Measurements from ENCODE around the gene MARK2.
"Not testable (repeated sequence)": the region's sequence is repeated elsewhere in the genome, so short reads cannot be mapped to it uniquely, and the experiment has no call there.

The MARK2 gene

DNA sequence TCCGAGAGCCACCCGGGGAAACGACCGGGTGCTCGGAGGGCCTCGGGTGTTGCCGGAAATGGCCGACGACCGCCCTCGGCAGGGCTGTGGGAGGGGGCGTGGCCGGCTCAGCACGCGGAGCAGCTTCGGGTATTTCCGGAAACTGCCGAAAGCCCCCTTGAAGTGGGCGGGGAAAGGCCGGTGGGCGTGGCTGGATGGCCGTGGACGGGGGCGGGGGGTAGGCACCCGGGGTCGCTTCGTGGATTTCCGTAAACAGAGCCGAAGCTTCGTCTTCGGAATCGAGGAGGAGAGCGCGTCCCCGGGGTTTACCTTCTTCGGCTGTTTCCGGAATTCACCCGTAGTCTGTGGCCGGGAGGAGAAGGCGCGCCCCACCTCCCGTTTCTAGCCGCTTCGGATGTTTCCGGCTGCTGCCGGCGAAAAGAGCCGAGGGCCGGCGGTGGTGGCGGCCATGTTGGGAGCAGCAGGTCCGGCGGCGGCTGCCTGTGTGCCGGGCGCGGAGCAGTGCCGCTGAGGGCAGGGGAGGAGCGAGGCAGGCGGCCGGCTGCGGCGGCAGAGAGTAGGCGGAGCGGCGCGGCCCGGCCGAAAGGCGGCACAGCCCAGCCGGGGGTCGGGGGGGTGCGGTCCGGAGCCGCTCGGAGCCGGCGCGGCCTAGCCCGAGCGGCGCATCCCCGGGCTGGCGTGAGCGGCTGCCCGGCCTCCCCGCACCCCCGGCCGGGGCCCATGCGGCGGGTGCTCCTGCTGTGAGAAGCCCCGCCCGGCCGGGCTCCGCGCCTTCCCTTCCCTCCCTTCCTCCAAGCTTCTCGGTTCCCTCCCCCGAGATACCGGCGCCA, at the start of gene MARK2:
MARK2 (plus strand) TSS at position 433 of the 830 bp plus-strand sequence; CDS start at position 830, 397 bp downstream.
- DNase-seq = peak; percentile 100

DNA sequence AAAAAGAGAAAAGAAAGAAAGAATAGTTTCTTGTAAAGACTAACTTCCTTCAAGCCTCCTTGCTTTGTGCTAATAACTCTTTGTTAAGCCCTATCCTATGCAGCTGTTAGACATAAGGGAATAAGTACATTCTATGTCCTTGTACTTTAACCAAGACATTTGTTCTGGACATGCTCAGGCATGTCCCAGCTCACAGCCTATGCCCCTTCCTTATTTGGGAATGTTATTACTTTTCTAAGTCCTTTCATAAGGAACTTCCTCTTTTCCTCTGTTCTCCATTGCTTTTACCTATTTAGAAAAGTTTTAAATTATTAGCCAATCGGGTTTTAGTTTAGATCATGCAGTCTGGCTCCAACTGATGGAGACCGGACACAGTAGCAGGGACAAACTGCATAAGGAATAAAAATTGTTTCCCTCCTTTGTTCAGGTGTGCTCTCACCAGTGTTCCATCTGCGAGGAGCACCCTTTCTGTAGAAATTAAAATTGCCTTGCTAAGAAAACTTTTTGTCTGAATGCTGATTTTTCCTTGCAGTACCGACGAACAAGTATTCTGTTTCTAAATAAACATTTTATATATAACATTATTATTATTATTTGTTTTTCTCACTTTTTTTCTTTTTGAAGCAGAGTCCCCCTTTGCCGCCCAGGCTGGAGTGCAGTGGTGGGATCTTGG, 47.3 kb upstream of the MARK2 start:
- no peak for DNase-seq

DNA sequence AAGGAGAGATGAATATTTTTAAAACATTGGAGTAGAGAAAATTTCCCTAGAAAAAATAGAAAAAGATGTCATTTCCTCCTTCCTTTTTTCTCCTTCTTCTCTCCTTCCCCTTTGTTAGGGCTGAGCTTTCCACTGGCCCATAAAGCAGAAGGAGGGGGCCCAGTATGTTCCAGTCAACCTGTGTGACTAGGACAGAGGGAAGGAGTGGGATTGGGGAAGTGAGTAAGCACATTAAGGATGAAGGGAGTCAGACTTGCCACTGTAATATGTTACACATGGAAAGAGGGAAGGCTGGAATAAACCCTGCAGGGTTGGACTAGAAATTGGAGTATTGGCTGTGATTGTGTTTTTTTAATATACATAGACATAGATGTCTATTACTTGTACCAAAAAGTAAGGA, 45.7 kb upstream of the MARK2 start:
- no peak for DNase-seq

DNA sequence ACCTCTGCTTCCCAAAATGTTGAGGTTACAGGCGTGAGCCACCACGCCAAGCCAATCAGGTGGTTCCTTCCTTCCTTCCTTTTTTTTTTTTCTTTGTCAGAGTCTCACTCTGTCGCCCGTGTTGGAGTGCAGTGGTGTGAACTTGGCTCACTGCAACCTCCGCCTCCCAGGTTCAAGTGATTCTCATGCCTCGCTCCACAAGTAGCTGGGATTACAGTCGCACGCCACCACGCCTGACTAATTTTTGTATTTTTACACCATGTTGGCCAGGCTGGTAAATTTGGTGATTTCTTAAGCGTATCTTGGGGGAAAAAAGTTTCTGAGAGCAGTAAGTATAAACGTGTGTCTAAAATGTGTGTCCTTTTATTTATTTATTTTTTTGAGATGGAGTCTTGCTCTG, 43.8 kb upstream of the MARK2 start:
- DNase-seq = no peak

DNA sequence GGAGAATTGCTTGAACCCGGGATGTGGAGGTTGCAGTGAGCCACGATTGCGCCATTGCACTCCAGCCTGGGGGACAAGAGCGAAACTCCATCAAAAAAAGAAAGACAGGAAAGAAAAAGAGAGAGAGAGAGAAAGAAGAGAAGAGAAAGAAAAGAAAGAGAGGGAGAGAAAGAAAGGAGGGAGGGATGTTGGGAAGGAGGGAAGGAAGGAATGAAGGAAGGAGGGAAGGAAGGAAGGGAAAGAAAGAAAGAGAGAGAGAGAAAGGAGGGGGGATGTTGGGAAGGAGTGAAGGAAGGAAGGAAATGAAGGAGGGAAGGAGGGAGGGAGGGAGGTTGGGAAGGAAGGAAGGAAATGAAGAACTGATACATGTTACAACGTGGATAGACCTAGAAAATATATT, 38.0 kb upstream of the MARK2 start:
- no peak for DNase-seq

DNA sequence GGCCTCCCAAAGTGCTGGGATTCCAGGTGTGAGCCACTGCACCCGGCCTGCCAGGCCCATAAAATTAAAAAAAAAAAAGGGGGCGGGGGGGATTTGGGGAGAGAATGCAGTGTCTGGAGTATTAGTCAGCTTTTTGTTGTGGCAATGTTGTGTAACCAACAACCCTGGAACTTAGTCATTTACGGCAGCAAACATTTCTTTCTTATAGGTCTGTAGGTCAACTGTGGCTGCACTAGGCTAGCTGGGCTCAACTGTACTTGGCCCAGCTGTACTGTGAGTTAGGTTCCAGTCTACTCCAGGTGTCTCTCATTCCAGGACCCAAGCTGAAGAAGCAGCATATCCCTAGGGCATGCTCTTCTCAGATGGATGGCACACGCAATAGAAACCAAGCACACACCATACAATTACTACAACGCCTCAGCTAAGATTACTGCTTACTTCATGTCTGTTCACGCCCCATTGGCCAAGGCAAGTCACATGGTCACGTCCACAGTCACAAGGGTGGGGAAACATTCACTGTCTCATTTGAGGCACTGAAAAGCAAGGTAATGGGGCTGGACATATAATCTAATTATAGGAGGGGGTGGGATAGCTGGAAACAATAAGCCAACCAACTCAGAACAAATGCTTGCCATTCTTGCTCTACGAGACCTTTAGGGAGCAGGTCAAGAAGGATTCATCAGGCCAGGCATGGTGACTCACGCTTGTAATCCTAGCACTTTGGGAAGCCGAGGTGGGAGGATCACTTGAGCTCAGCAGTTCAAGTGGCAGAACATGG, 36.1 kb upstream of the MARK2 start:
- no peak for DNase-seq

DNA sequence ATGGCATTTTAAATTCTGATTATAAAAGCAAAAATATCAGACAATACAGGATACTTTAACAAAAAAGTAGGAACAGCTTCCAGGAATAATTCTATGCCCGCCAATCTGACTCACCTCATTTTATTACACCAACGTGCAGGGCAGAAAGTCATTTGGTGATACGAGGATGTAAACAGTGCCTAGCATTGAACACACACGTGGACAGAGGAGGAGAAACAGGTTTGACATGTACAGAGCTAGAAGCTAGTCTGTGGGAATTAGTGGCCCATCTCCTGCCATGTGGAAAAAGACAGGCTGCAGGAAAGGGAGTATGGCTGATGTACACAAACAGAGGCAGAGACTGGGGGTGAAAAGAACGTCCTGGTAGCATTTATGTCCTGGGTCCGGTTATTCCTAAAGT, 34.7 kb upstream of the MARK2 start:
- no peak for DNase-seq

DNA sequence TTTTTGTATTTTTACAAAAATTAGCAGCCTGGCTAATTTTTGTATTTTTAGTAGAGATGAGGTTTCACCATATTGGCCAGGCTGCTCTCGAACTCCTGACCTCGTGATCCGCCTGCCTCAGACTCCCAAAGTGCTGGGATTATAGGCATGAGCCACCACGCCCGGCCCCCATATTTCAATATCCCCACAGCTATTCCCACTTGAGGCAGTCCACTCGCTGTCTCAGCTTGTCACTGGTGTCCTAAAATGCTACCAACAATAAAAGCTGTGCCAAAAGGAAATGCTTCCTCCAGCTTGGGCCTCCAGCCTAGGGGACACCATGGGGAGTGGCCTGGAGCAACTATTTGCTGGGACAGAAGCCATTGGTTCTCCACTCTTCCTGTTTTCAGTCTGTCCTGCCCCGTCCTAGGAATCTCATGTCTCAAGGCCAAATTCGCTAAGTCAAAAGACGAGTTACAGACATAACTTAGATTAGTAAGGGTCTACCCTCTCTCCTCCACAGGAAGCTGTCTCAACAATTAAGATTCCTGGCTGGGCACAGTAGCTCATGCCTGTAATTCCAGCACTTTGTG, 33.0 kb upstream of the MARK2 start:
- no peak for DNase-seq

DNA sequence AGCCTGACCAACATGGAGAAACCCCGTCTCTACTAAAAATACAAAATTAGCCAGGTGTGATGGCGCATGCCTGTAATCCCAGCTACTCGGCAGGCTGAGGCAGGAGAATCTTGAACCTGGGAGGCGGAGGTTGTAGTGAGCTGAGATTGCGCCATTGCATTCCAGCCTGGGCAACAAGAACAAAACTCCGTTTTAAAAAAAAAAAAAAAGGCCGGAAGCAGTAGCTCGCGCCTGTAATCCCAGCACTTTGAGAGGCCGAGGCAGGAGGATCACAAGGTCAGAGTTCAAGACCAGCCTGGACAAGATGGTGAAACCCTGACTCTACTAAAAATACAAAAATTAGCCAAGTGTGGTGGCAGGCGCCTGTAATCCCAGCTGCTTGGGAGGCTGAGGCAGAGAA, 28.5 kb upstream of the MARK2 start:
- DNase-seq = not testable (repeated sequence)

DNA sequence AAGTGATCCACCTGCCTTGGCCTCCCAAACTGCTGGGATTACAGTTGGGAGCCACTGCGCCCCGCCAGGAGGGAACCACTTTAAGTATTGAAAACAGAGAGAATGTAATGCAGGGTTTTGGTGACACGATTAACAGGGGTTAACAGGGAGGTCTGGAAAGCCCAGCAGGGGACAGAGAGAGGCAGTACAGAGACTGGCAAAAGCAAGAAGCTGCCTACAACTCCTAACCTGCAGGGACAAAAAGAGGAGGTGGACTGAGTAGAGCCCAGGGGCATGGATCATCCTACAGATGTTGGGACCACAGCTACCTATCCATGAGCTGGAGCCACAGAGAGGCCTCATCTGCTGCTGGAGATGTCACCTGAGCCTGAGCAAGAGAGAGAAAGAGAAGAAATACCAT, 27.4 kb upstream of the MARK2 start:
- DNase-seq = no peak

DNA sequence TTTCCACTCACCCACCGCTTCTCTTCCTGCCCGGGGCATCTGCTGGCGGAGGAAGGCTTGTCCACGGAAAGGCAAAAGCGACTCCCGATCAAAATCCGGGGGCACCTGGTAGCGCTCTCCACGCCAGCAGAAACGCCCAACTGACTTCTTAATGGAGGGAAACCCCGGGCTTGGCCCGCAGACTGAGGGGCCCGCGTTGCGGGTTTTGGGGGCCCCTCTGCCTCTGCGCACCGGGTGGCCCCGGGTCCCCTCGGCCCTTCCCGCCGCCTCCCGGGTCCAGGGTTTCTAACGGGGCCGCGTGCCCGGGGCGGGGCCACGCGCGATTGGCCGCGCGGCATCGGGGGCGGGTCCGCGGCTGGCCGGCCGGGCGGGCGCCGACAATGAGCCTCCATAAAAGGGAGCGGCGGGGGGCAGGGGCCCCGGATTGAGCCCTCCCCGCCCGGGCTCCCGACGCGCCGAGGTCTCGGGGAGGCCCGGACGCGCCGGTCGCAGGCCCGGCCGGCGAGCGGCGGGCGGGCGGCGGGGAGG, 25.8 kb upstream of the MARK2 start, which contains the start of gene SPINDOC:
SPINDOC (plus strand) TSS at position 422 of the 528 bp plus-strand sequence. CDS start 231 bp downstream, outside the sequence.
- peak; percentile 82 for DNase-seq

DNA sequence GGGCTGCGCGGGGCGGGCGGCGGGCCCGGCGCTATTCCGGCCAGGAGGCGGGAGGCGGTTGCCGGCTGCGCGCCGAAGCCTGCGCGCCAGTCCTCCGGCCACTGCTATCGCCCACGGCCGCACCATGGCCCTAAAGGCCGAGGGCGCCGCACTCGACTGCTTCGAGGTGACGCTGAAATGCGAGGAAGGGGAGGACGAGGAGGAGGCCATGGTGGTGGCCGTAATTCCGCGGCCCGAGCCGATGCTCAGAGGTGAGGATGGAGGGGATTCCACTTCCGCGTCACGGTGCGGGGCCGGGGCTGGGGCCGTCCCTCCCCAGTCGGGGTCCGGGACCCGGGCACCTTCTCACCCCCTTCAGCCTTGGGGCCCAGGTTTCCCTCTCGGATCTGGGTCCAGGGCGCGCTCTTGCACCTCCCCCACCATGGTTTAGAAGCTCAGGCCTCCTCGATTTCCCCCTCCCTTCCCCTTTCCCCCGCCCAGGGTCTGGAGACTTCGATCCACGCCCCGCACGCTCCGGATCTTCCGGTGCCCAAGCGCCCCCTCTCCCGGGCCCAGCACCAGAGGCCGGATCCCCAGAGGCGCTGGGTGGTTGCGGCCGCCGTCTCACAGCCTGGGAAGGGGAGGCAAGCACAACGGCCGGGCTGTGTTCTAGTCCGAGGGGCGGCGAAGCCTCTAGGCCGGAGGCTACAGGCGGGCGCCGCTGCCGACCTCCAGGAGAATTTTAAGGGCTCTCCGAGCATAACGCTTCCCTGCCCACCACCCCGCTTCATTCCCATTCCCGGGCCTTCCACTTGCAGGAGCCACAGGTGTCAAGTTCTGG, 25.1 kb upstream of the MARK2 start:
- DNase-seq = peak; percentile 63

DNA sequence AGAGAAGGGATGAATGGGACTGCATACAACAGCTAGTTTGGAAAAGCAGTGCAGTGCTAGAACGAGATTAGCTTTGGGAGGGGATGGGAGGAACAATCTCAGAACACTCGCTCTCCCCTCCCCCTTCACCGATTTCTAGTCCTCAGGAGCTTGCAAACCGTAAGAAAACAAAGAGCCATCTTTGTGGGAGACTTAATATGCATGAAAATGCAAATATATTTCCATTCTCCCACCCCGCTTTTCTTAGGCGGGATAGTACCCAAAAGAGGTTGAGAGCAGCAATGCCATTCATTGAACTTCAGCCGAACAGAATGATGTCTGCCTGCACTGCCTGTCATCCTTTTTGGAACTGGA, 24.6 kb upstream of the MARK2 start:
- no peak for DNase-seq

DNA sequence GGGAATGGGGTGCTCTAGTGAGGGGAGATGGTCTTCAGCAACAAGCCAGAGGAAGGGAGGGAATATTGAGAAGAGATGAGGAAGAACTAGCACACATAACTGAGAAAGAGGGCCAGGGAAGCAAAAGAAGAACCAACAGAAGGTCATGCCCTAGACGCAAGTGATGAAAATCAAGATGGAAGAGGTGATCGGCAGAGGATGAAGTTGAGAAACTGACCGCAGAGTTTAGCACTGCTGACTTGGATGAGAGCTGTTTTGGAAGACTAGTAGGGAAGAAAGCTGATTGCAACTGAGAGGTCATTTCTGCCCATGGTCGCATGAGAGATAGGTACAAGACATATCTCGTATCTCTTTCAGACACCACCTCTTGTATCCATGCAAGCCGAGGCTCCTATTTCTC, 22.7 kb upstream of the MARK2 start:
- DNase-seq = no peak

DNA sequence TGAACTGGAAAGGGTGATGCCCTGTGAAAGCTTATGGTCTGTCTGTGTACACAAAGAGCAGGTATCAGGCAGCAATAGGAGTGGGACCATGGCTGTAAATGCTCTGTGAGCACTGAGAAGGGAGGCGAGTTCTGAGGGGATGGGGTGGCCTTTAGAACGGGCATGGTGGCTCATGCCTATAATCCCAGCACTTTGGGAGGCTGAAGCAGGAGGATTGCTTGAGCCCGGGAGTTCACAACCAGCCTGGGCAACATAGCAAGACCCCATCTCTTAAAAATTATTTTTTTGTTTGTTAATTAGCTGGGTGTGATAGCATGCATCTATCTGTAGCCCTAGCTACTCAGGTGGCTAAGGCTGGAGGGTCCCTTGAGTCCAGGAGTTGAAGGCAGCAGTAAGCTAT, 22.2 kb upstream of the MARK2 start:
- no peak for DNase-seq

DNA sequence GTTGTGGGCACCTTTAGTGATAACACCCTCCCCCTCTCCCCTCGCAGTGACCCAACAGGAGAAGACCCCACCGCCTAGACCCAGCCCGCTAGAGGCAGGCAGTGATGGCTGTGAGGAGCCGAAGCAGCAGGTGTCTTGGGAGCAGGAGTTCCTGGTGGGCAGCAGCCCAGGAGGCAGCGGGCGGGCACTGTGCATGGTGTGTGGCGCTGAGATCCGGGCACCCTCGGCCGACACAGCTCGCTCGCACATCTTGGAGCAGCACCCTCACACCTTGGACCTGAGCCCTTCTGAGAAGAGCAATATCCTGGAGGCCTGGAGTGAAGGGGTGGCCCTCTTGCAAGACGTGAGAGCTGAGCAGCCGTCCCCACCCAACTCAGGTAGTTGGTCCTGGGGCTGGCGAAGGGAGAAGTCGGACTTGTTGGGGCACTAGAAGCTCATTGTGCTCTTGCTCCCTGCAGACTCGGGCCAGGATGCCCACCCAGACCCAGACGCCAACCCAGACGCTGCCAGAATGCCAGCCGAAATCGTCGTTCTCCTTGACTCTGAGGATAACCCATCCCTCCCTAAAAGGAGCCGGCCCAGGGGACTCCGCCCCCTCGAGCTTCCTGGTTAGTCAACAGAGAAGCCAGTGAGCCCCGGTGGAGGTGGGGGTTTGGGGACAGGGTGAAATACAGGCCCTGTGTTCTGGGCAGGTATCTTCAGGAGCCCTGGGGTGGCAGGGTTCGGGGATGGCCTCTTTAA, 21.0 kb upstream of the MARK2 start:
- no peak for DNase-seq

DNA sequence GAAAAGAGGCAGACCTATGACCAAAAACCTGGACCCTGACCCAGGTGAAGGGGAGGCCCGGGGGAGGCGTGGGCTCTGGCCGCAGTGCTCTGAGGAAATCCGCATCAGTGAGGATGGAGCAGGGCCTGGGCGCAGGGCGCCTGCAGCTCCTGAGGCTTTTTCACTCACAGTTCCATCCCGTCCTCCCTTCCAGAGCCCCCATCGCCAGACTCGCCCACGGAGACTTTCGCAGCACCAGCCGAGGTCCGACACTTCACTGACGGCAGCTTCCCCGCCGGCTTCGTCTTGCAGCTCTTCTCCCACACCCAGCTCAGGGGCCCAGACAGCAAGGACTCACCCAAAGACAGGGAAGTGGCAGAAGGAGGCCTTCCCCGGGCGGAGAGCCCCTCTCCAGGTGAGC, 20.3 kb upstream of the MARK2 start:
- DNase-seq = no peak

DNA sequence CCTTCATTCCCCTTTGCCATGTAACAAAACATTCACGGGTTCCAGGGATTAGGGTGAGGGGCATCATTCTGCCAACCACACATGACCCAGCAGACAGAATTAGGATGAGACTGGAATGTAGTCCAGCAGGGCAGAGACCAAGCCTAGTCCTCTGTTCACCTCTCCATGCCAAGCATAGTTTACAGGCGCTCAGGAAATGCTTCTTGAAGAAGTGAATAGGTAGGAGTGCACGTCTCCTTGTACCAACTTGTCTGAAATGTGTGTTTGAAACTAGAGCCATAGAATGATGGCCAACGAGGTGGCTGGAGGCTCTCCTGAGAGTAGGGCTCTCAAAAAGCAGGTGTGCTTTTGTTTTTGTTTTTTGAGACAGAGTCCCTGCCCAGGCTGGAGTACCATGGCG, 17.5 kb upstream of the MARK2 start:
- no peak for DNase-seq

DNA sequence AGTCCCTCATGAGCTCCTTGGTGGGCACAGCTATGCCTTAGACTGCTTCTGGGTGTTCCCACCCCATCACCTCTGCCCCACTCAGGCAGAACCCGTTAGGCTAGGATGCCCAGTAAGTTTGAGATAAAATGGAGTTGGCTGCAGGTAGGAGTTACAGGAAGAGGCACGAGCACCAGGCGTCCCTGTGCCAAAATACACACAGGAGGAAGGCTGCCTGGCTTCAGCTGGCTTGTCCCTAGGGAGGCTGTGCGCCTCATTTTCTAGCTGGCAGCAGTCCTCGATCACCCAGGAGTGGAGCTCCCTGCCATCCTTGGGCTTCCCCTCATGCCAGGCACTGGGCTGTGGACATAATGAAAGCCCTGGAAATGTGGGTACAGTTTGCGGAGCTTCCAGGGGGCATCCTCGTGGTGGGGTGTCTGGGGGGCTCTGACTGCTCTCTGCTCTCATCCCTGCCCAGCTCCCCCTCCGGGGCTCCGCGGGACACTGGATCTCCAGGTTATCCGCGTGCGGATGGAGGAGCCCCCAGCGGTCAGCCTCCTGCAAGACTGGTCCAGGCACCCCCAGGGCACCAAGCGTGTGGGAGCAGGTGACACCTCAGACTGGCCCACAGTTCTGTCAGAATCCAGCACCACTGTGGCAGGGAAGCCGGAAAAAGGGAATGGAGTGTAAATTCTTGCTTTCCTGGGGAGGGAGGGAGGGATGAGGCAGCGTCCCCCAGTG, 12.3 kb upstream of the MARK2 start:
- DNase-seq = peak; percentile 82

DNA sequence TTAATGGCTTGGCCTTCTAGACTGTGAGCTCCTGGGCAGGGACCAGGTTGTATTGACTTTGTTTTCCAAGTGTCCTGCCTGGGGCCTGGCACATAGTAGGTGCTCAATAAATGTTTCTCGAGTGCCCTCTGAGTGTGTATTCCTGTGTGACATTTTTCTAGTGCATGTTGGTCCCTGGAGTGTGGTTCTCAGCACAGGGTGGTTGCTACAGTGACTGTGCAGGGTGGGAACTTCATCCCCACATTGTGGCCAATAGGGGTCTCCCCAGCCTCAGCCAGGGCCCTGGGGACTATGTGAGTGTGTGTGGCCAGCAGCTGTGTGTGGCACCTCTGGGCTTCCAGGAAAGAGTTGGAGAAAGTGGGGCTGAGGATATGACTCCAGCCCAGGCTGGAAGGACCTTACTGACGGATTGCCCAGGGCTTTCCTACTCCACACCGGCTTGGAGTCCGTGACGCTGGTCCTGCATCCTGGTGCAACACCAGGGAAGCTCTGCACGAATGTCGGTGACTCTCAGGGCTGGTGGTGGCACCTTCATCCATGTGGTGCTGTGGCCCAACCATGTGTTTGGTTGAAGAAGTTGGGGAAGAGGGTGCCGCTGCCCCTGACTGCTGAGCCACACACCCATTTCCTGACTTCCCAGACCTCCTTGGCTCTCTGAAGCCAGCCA, 9.0 kb upstream of the MARK2 start:
- DNase-seq = peak; percentile 10

All from NCI-H1092 treated with DMSO at 0.1 percent for 48 hours (cell line).